ES-I3 (cell line): ENCODE data around the gene CLEC9A.

ENCODE experiments used
- H3K36me3 ChIP-seq: 2 replicates; pipeline ENCODE4 v1.6.1; 2013; ENCODE audit warnings: mild to moderate bottlenecking, low read length, control low read depth, moderate library complexity; ENCODE audit not compliant: insufficient read depth
- H3K4me1 ChIP-seq: 2 replicates; pipeline ENCODE4 v1.6.1; 2013; ENCODE audit warnings: mild to moderate bottlenecking, control low read depth, low read length; ENCODE audit not compliant: insufficient read depth
- H3K9ac ChIP-seq: 2 replicates; pipeline ENCODE4 v1.6.1; 2013; ENCODE audit warnings: low read depth, mild to moderate bottlenecking, low read length, moderate library complexity
- H3K9me3 ChIP-seq: 2 replicates; pipeline ENCODE4 v1.6.1; 2013; ENCODE audit warnings: mild to moderate bottlenecking, low read length, moderate library complexity; ENCODE audit not compliant: control insufficient read depth, insufficient read depth

Gene CLEC9A

GRCh38 chr12:10075451-10075850, 45.0 kb downstream of the CLEC9A start:
- Histone ChIP-seq H3K4me1 (no peaks in the 10 kb centered on the region), H3K9me3 (no peaks in the 10 kb centered on the region), H3K9ac (no peak overlapping the region)

GRCh38 chr12:10082117-10082874, 51.8 kb downstream of the CLEC9A start:
- H3K36me3 ChIP-seq = no peaks in the 10 kb centered on the region
- no peaks in the 10 kb centered on the region for H3K4me1 ChIP-seq
- H3K9ac ChIP-seq = no peak overlapping the region
- no peaks in the 10 kb centered on the region; the same call in 1 of the 2 replicates for H3K9me3 ChIP-seq

More at GRCh38 chr12:10075451-10075850, 45.0 kb downstream of the CLEC9A start:
- no peaks in the 10 kb centered on the region for H3K36me3 ChIP-seq

- Histone ChIP-seq H3K4me1 (peaks cover 7% of the 10 kb centered on the region), H3K36me3 (no peaks in the 10 kb centered on the region), H3K9ac (no peak overlapping the region), H3K9me3 (no peaks in the 10 kb centered on the region; the same call in 1 of the 2 replicates)
These were observed 54.3 kb downstream of the CLEC9A start for GRCh38 chr12:10084733-10085132.

GRCh38 chr12:10086387-10086786, 55.9 kb downstream of the CLEC9A start:
- Histone ChIP-seq H3K36me3 (no peaks in the 10 kb centered on the region), H3K4me1 (peaks cover 10% of the 10 kb centered on the region), H3K9me3 (no peaks in the 10 kb centered on the region; the same call in 1 of the 2 replicates), H3K9ac (no peak overlapping the region)

GRCh38 chr12:10088031-10088430, 57.5 kb downstream of the CLEC9A start:
- peaks cover 10% of the 10 kb centered on the region for H3K4me1 ChIP-seq
- H3K9ac ChIP-seq = no peak overlapping the region
- no peaks in the 10 kb centered on the region for H3K36me3 ChIP-seq
- H3K9me3 ChIP-seq = no peaks in the 10 kb centered on the region; the same call in 1 of the 2 replicates

GRCh38 chr12:10088955-10089900, 58.7 kb downstream of the CLEC9A start:
- Histone ChIP-seq H3K4me1 (peaks cover 10% of the 10 kb centered on the region), H3K9me3 (no peaks in the 10 kb centered on the region; the same call in 1 of the 2 replicates), H3K9ac (no peak overlapping the region), H3K36me3 (no peaks in the 10 kb centered on the region)

GRCh38 chr12:10094646-10095395, 64.3 kb downstream of the CLEC9A start:
- no peaks in the 10 kb centered on the region for H3K36me3 ChIP-seq
- H3K9me3 ChIP-seq = no peaks in the 10 kb centered on the region
- peaks cover 10% of the 10 kb centered on the region for H3K4me1 ChIP-seq
- H3K9ac ChIP-seq = no peak overlapping the region

- Histone ChIP-seq H3K9me3 (no peaks in the 10 kb centered on the region), H3K4me1 (peaks cover 7% of the 10 kb centered on the region; the same call in 1 of the 2 replicates), H3K36me3 (no peaks in the 10 kb centered on the region), H3K9ac (no peak overlapping the region)
These were observed 65.5 kb downstream of the CLEC9A start for GRCh38 chr12:10095971-10096370.

- Histone ChIP-seq H3K36me3 (no peaks in the 10 kb centered on the region), H3K9ac (no peak overlapping the region)
These were observed 67.0 kb downstream of the CLEC9A start for GRCh38 chr12:10097521-10097920.

GRCh38 chr12:10098791-10099190, 68.3 kb downstream of the CLEC9A start, which contains the start of gene CLEC1A:
Gene CLEC1A, minus strand, starts transcription at chr12:10098985. Its CDS starts 63 bp downstream, at chr12:10098922.
- peaks cover 7% of the 10 kb centered on the region; the same call in 1 of the 2 replicates for H3K4me1 ChIP-seq
- no peaks in the 10 kb centered on the region for H3K9me3 ChIP-seq

More at GRCh38 chr12:10097521-10097920, 67.0 kb downstream of the CLEC9A start:
- Histone ChIP-seq H3K4me1 (peaks cover 7% of the 10 kb centered on the region; the same call in 1 of the 2 replicates), H3K9me3 (no peaks in the 10 kb centered on the region)

GRCh38 chr12:10101042-10101579, 70.6 kb downstream of the CLEC9A start:
- H3K4me1 ChIP-seq = peaks cover 7% of the 10 kb centered on the region; the same call in 1 of the 2 replicates
- no peaks in the 10 kb centered on the region; the same call in 1 of the 2 replicates for H3K9me3 ChIP-seq
- no peak overlapping the region for H3K9ac ChIP-seq
- no peaks in the 10 kb centered on the region for H3K36me3 ChIP-seq

More at GRCh38 chr12:10098791-10099190, 68.3 kb downstream of the CLEC9A start, which contains the start of gene CLEC1A:
- Histone ChIP-seq H3K9ac (no peak within 1 kb of the TSS), H3K36me3 (no peaks in the 10 kb centered on the region)

GRCh38 chr12:10101648-10102220, 71.3 kb downstream of the CLEC9A start:
- H3K9ac ChIP-seq = no peak overlapping the region
- no peaks in the 10 kb centered on the region for H3K36me3 ChIP-seq
- H3K9me3 ChIP-seq = no peaks in the 10 kb centered on the region; the same call in 1 of the 2 replicates
- H3K4me1 ChIP-seq = peaks cover 7% of the 10 kb centered on the region; the same call in 1 of the 2 replicates

GRCh38 chr12:10102322-10102721, 71.8 kb downstream of the CLEC9A start:
- Histone ChIP-seq H3K36me3 (no peaks in the 10 kb centered on the region), H3K4me1 (peaks cover 7% of the 10 kb centered on the region; the same call in 1 of the 2 replicates), H3K9me3 (no peaks in the 10 kb centered on the region; the same call in 1 of the 2 replicates), H3K9ac (no peak overlapping the region)
